Renal cortex interstitium (tissue), 15 donors: ENCODE data around the gene RAB3GAP1. TPM values are rescaled to one million over a fixed set of nuclear protein-coding genes. Genes with fewer than 3 reads are reported as not detected.
"Not testable (repeated sequence)": the region's sequence is repeated elsewhere in the genome, so short reads cannot be mapped to it uniquely, and the experiment has no call there.

Source experiments
- DNase-seq, 11 donors: peaks; one replicate each; pipeline ENCODE4 v3.0.0-alpha.2; 2013; ENCODE audit warnings: low read depth in 9 of 11, low spot score in 4 of 11; ENCODE audit errors: extremely low read depth in 1 of 11
- long read RNA-seq, 16 experiments: transcript quantifications; one replicate each; lab custom pipeline, GENCODE V29; 2026
- polyA plus RNA-seq, 3 donors: library from polyadenylated mRNA; unstranded; fragments of 120-200 nt; gene quantifications; one replicate each; pipeline ENCODE4 v1.2.1, GENCODE V29; 2013; ENCODE audit not compliant: insufficient read length in 3 of 3

Gene RAB3GAP1
- polyA plus RNA-seq, result 10 to 100 TPM; 52.6 to 61.1 (median 52.9) TPM
- long read RNA-seq, donor 1, full-length matches to known transcripts, result 10 of 10 reads
- long read RNA-seq, donor 1, partial matches to known transcripts, result 0 of 10 reads
- long read RNA-seq, donor 1, other reads (novel, unspliced or antisense), result 0 of 10 reads
- long read RNA-seq, donor 2, full-length matches to known transcripts, result 3 of 8 reads
- long read RNA-seq, donor 2, partial matches to known transcripts, result 5 of 8 reads
- long read RNA-seq, donor 2, other reads (novel, unspliced or antisense), result 0 of 8 reads
- long read RNA-seq, donor 3, full-length matches to known transcripts, result 9 of 9 reads
- long read RNA-seq, donor 3, partial matches to known transcripts, result 0 of 9 reads
- long read RNA-seq, donor 3, other reads (novel, unspliced or antisense), result 0 of 9 reads
- long read RNA-seq, donor 4, full-length matches to known transcripts, result 11 of 11 reads
- long read RNA-seq, donor 4, partial matches to known transcripts, result 0 of 11 reads
- long read RNA-seq, donor 4, other reads (novel, unspliced or antisense), result 0 of 11 reads
- long read RNA-seq, donor 5, result 0 reads
- long read RNA-seq, donor 6, full-length matches to known transcripts, result 6 of 6 reads
- long read RNA-seq, donor 6, partial matches to known transcripts, result 0 of 6 reads
- long read RNA-seq, donor 6, other reads (novel, unspliced or antisense), result 0 of 6 reads
- long read RNA-seq, donor 7, full-length matches to known transcripts, result 9 of 9 reads
- long read RNA-seq, donor 7, partial matches to known transcripts, result 0 of 9 reads
- long read RNA-seq, donor 7, other reads (novel, unspliced or antisense), result 0 of 9 reads
- long read RNA-seq, donor 8, full-length matches to known transcripts, result 21 of 30 reads
- long read RNA-seq, donor 8, partial matches to known transcripts, result 9 of 30 reads
- long read RNA-seq, donor 8, other reads (novel, unspliced or antisense), result 0 of 30 reads
- long read RNA-seq, donor 9, full-length matches to known transcripts, result 4 of 4 reads
- long read RNA-seq, donor 9, partial matches to known transcripts, result 0 of 4 reads
- long read RNA-seq, donor 9, other reads (novel, unspliced or antisense), result 0 of 4 reads
- long read RNA-seq, donor 10, full-length matches to known transcripts, result 4 of 13 reads
- long read RNA-seq, donor 10, partial matches to known transcripts, result 9 of 13 reads
- long read RNA-seq, donor 10, other reads (novel, unspliced or antisense), result 0 of 13 reads
- long read RNA-seq, donor 11, full-length matches to known transcripts, result 3 of 3 reads
- long read RNA-seq, donor 11, partial matches to known transcripts, result 0 of 3 reads
- long read RNA-seq, donor 11, other reads (novel, unspliced or antisense), result 0 of 3 reads
- long read RNA-seq, donor 12, full-length matches to known transcripts, result 7 of 7 reads
- long read RNA-seq, donor 12, partial matches to known transcripts, result 0 of 7 reads
- long read RNA-seq, donor 12, other reads (novel, unspliced or antisense), result 0 of 7 reads
- long read RNA-seq, donor 13, full-length matches to known transcripts, result 10 of 25 reads
- long read RNA-seq, donor 13, partial matches to known transcripts, result 15 of 25 reads
- long read RNA-seq, donor 13, other reads (novel, unspliced or antisense), result 0 of 25 reads
- long read RNA-seq, donor 14, full-length matches to known transcripts, result 5 of 5 reads
- long read RNA-seq, donor 14, partial matches to known transcripts, result 0 of 5 reads
- long read RNA-seq, donor 14, other reads (novel, unspliced or antisense), result 0 of 5 reads
- long read RNA-seq, donor 15, full-length matches to known transcripts, result 4 of 9 reads
- long read RNA-seq, donor 15, partial matches to known transcripts, result 5 of 9 reads
- long read RNA-seq, donor 15, other reads (novel, unspliced or antisense), result 0 of 9 reads
- long read RNA-seq, donor 16, full-length matches to known transcripts, result 25 of 43 reads
- long read RNA-seq, donor 16, partial matches to known transcripts, result 18 of 43 reads
- long read RNA-seq, donor 16, other reads (novel, unspliced or antisense), result 0 of 43 reads

DNA sequence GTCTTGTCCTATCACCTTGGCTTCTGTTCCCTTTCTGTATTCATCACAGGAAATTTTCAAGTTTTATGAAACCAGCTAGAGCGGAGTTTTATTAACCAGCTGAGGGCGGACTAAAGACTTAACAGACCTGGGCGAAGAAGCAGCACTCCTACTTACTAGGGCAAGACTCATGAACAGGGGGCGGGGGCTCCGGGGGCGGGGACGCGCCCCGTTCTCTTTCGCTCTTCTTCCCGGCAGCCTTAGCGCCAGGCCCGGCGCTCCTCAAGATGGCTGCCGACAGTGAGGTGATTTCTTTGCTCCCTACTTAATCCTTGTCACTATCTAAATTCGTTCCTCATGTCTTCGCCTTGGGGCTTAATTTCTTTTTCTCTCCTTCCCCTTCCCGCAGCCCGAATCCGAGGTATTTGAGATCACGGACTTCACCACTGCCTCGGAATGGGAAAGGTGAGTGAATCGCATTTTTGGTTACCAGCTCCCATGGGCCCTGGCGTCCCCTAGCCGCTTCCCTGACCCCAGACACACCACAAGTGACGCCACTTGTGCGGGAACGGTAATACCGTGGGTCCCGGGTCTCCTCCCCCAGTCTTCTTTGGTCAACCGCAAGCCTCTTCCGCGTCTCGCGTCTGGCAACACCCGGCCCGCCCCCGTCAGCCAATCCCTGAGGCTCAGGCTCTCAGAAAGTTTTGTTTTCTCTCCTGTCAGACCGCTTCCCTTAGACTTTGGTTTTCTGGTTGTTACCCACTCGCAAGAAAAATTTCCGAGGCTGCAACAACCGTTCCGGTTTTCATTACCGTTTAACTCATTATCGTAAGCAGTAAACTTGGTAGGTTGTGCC, at the start of gene RAB3GAP1:
TSS of gene RAB3GAP1 (plus strand) at position 251 of the 835 bp plus-strand sequence. CDS start at position 267, 16 bp downstream.
- peak; percentile 47 to 80 (median 71) for DNase-seq

GRCh38 chr2:135002836-135003235, 49.3 kb upstream of the RAB3GAP1 start:
- DNase-seq, result no peak

DNA sequence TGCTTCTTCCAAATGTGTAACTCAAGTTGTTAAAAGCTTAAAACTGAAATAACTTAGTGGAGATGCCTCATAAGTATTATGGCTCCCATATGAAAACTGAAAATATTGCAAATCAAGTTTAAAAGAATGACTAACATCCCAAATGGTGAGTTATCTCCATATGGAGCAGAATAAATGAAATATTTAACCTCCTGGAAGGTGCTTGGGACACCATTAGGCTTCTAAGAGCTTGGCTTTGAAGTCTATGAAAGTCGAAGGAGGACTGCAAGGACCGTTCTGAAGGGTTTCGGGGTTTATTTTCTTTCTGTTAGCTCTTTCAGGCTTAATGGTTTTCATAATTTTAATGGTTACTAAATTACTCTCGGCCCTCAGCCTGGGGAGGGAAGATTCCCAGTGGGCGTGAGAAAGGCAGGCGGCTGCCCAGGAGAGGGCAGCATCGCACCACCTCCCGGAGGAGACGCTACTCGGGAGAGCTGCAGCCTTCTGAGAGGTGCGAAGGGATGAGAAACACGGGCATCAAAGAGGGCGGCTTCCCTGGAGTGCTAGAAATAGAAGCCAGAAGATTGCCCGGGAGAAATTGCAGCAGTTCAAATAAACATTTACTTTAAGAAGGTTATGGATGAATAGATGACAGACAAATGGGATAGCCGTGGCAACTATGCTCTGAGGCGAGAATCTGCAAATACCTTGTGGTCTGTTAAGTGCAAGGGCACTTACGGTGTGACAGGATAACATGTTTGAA, 47.9 kb upstream of the RAB3GAP1 start:
- peak in 9 of 11 donors; percentile 11 to 56 (median 43) for DNase-seq

DNA sequence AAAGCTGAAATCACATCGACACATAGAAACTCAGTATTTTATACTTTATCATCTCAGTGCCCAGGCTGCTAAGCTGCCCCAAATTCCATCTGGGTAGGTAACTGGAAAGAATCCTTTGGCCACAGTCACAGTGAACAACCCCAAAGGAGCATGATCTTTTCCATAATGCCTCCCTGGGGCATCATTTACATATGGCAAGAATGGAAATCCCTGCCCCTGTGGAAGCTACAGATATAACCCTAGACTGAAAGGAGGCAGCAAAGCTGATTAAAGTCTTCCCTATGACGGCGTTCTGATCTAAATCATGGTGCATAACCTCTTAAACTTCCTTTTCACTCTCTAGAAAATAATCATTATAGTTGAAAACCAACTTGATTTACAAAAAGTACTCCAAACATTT, 46.3 kb upstream of the RAB3GAP1 start:
- no peak for DNase-seq

DNA sequence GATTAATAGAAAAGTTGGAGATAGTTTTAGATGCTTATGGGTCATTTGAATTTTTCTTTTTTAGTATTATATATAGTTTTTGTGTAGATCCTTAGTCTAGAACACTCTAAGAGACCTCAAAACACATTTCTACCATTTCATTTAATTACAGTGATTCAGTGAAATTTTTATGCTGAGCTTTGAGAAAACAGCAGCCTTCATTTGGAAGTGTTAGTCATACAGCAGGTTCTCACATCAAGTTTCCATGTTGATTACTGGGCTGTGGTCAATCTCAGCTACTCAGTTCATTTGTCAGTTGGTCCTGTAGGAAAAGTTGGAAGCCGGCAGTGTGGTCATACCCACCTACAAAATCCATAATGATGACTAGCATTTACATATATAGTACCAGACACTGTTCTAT, 42.8 kb upstream of the RAB3GAP1 start:
- DNase-seq, result no peak

DNA sequence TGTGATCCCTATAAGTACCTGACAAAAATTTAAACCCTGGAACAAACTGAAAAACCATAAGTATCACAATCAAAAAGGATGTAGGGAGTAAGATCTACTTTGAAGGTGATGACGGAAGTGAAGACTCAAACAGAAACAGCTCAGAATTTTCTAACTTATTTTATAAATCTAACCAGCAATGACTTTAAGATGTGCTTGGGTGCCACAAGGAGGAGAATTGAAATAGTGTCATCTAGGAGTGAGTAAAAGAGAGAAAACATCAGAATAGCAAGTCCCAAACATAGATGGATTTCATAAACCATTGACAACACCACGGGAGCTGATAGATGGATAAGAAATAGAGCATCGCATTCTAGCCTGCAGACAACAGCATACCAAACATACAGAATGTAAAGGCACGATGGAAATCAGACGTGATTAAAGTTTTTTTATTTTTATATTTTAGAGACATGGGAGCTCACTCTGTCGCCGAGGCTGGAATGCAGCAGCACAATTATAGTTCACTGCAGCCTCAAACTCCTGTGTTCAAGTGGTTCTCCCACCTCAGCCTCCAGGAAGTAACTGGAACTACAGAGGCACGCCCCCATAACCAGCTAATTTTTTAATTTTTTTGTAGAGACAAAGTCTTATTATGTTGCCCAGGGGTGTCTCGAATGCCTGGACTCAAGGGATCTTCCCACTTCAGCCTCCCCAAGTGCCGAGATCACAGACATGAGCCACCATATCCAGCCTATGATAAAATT, 41.7 kb upstream of the RAB3GAP1 start:
- DNase-seq, result no peak

DNA sequence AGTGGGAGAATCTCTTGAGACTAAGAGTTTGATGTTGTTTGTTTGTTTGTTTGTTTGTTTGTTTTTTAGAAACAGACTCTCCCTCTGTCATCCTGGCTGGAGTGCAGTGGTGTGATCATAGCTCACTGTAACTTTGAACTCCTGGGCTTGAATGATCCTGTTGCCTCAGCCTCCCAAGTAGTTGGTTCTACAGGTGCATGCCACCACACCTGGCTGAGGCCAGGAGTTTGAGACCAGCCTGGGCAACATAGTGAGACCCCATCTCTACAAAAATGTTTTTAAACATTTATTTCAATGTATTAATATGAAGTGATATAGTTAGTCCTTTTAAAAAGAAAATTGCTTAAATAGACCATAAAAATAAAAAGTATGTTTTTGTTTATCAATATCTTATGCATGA, 40.5 kb upstream of the RAB3GAP1 start:
- DNase-seq, result no peak

DNA sequence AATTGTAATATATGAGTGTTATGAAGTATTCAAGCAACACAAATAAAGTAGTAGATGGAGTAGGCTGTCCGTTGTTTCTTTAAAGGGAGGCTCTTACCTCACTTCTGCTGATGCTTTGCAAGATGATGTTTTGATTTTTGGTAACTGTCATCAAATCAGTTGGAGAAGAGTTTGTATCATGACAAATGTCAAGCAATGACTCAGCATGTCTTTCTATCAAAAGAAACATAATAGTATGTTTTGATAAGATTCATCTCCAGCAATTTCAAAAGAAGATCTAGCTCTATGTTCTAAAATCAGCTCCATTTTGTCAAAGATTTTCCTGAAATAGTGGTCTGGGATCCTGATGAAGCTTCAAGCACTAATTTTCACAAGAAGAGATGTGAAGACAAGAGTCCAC, 30.5 kb upstream of the RAB3GAP1 start:
- DNase-seq, result no peak

DNA sequence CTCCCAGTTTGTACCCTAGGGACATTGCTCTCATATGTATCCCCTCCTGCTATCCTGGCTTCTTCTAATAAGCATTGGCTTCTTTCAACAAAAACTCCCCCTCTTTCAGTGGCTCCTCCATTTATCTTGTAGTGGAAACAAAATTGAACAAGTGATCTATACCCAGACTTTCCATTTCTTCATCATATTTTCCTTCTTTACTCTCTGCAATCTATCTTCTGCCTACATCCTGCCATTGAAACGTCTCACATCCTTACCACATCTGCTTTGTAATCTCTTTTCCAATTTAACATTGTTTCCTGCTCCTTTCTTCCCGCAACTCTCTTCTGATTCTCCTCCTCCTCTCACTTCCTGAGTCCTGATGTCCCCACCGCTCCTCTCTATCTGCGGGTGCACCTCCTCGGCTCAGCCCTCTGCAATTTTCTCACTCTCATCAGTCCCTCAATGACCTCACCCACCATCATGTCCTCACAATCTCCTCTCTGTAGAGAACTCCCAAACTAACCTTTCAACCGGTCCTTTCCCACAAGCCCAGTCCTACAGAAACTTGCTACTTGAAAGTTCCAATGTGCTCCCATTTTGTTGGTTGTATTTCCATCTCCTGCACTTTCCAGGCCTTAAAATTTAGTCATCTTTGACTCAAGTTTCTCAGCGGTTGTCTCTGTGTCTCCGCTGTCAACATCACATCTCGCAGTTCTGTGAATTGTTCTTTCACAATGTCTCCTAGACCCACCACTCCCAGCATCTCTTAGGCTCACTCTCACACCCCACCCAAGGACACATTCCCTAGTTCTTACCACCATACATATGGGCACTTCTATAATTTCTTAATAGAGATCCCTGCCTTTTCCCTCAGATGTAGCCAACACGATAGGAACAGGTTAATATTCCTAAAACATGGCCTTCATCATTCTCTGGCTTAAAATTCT, 28.9 kb upstream of the RAB3GAP1 start:
- no peak for DNase-seq

DNA sequence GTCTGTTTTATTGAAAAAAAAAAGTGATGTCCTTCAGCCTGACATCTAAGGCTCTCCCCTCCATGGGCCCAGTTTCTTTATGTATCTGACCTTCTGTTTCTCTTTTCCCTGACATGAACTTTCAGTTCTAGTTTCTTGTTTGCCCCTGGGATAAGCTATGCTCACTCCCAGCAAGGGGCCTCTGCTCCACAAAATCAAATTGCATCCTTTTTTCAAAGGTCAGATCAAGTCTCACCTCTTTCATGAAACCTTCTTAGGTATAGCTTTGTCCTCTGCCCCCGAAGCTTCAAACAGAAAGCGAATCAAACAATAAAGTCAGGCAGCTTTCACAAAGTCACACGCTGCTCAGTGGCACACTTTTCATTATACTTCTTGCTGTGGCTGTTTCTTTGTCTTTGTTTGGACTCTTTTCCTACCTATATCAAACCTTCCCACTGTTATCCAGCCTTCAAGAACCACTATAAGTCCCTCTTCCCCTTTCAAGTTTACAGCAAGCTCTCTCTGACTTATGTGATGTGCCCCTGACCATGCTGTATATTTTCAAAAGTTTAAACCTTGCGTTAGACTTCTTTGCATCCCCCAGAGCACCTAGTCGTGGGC, 28.1 kb upstream of the RAB3GAP1 start:
- no peak for DNase-seq

GRCh38 chr2:135029481-135030134, 22.5 kb upstream of the RAB3GAP1 start:
- no peak for DNase-seq

DNA sequence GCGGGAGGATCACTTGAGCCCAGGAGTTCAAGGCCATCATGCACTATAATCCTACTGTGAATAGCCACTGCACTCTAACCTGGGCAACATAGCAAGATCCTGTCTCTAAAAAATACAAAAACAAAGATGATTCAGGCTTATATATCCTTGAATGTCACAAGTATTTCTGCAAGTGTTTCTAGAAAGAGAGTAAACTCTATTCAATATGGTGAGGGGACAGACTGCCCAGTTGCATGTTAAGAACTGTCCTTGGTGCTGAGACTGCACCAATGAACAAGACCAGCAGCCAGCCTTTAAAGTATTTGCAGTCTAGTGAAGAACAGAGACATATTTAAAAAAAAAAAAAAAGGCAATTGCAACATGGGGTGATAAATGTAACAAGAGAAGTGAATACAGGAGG, 21.3 kb upstream of the RAB3GAP1 start:
- peak in 10 of 11 donors; percentile 21 to 51 (median 38) for DNase-seq

GRCh38 chr2:135033216-135033615, 18.9 kb upstream of the RAB3GAP1 start:
- DNase-seq, result not testable (repeated sequence)

DNA sequence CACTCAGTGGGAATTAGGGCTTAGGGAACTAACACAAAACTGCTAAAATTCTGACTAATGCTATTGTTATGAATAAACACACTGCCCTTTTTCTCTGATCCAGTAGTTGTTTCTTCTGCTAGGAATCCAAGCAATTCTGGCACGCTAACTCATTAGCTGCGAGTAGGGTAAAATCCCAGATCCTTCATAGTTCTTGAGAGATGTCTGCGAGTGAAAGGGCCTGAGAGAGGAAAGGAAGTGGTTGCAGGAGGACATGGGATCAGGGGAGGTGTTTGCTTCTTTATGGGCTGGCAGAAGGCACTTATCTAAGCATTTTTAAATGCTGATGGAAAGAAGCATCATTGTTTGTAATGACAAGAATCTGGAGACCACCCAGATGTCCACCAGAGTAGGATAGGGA, 14.3 kb upstream of the RAB3GAP1 start:
- DNase-seq, result no peak
